K562 (cell line): ENCODE data around the gene ZDHHC11B.
"Not testable (repeated sequence)": the region's sequence is repeated elsewhere in the genome, so short reads cannot be mapped to it uniquely, and the experiment has no call there.

Experiments
- ARID4B ChIP-seq: sonication (generic); formaldehyde crosslinking; IDR thresholded peaks from 2 replicates; pipeline ENCODE4 v1.8.0; 2022; ENCODE audit warnings: mild to moderate bottlenecking, missing genetic modification reagents
- CTCF ChIP-seq, 3 experiments: IDR thresholded peaks in 2 of 3; conservative IDR thresholded peaks in 1 of 3; 2 replicates each; pipeline ENCODE4 v1.5.1; 2011 to 2012; ENCODE audit warnings: low read length in 3 of 3, mild to moderate bottlenecking in 3 of 3, control low read depth in 2 of 3, improper control_type of control experiment in 1 of 3, inconsistent platforms in 1 of 3, low read depth in 1 of 3, mixed read lengths in 1 of 3, moderate library complexity in 1 of 3; ENCODE audit not compliant: insufficient read depth in 2 of 3
- EP300 ChIP-seq: IDR thresholded peaks from 2 replicates; pipeline ENCODE4 v1.6.1; 2012; ENCODE audit warnings: low read length, improper control_type of control experiment
- ESRRA ChIP-seq: fragments of 450-650 bp; IDR thresholded peaks from 2 replicates; pipeline ENCODE4 v1.6.1; 2014; ENCODE audit warnings: low read depth, mild to moderate bottlenecking, moderate library complexity, borderline replicate concordance
- EZH2 ChIP-seq: IDR thresholded peaks from 2 replicates; pipeline ENCODE4 v1.6.1; 2012; ENCODE audit warnings: low read depth, mild to moderate bottlenecking, inconsistent platforms, low read length, borderline replicate concordance
- FOXP1 ChIP-seq: sonication (generic); formaldehyde crosslinking; IDR thresholded peaks from 2 replicates; pipeline ENCODE4 v1.8.0; 2022; ENCODE audit warnings: mild to moderate bottlenecking, missing genetic modification reagents
- ILF3 ChIP-seq: fragments of 450-650 bp; IDR thresholded peaks from 2 replicates; pipeline ENCODE4 v1.6.1; 2018; ENCODE audit warnings: antibody characterized with exemption, mild to moderate bottlenecking, moderate library complexity, borderline replicate concordance
- NR1H2 ChIP-seq: sonication (generic); formaldehyde crosslinking; IDR thresholded peaks from 2 replicates; pipeline ENCODE4 v1.4.0; 2020; ENCODE audit warnings: mild to moderate bottlenecking, missing genetic modification reagents
- NR2C2 ChIP-seq, 2 experiments: fragments of 200-800 bp in 1 of 2; sonication (Bioruptor generic) in 1 of 2; sonication (generic) in 1 of 2; formaldehyde crosslinking in 1 of 2; IDR thresholded peaks; 2 replicates each; pipeline versions ENCODE4 v1.6.1 to v1.8.0; 2016 to 2022; ENCODE audit warnings: mild to moderate bottlenecking in 1 of 2, missing compliant biosample characterization in 1 of 2, missing genetic modification characterization in 1 of 2, missing genetic modification reagents in 1 of 2
- POLR2AphosphoS5 ChIP-seq: IDR thresholded peaks from 2 replicates; pipeline ENCODE4 v1.6.1; 2011; ENCODE audit warnings: mild to moderate bottlenecking, low read depth, low read length, moderate library complexity; ENCODE audit not compliant: control insufficient read depth, insufficient read depth
- TBP ChIP-seq: optimal IDR thresholded peaks from 2 replicates; pipeline ENCODE3; 2011; ENCODE audit warnings: low read depth, low read length, improper control_type of control experiment

DNA sequence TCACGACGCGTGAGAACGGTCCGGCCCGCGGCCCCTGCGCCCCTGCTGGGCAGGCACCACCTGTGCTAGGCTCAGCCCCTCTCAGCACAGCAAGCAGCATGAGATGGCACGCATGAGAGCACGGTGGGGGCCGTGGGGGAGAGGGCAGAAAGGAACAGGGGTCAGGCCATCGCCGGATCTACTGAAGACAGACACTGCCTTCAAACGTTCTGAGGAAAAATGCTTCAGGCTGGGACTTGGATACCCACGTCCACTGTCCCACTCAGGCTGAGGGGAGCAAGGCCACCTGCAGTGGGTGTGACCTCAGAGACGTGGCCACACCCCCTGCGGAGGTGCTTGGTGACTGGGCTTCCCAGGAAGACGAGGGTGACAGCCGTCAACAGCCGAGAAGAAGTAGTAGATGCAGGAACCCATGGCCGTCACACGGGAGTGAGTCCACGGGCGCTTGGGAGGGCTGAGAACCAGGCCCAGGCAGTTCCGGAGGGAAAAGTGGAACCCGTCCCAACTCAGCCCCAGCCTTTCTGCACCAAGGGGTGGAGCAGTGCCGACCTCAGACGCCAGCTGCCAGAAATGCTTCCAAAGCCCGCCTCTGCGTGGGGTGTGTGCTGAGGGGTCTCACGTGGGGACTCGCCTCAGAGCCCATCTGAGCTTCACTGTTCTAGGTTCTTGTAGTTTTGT is 104.3 kb downstream of the ZDHHC11B start:
- not testable (repeated sequence) for TF ChIP-seq ARID4B (CRISPR knock-in tag); ILF3; NR2C2 (CRISPR knock-in tag; IDR thresholded peaks at IDR 0.05); NR2C2 (tag; IDR thresholded peaks at IDR 0.05); ESRRA; EP300; CTCF (IDR thresholded peaks at IDR 0.05 in 2 of 3, conservative IDR thresholded peaks at IDR 0.05 in 1 of 3; ENCODE audit: insufficient read depth in 2 of 3, low read depth in 1 of 3, low read length in 3 of 3); TBP; EZH2; FOXP1 (CRISPR knock-in tag); NR1H2; POLR2AphosphoS5
